CD4-positive, alpha-beta T cell treated with Interleukin-4 for 4 hours (primary cell): ENCODE data around the gene DPYD.

Experiments used
- DNase-seq: peaks from one replicate; pipeline ENCODE4 v3.0.0-alpha.2; 2020

Gene DPYD

GRCh38 chr1:97073936-97074335, 846.9 kb downstream of the DPYD start:
- no peak for DNase-seq

GRCh38 chr1:97073169-97073568, 847.7 kb downstream of the DPYD start:
- DNase-seq = no peak

- DNase-seq = no peak
These were observed 849.7 kb downstream of the DPYD start for GRCh38 chr1:97071173-97071572.

GRCh38 chr1:97070376-97070775, 850.5 kb downstream of the DPYD start:
- DNase-seq = no peak

GRCh38 chr1:97069312-97069711, 851.5 kb downstream of the DPYD start:
- DNase-seq = no peak

- no peak for DNase-seq
These were observed 854.0 kb downstream of the DPYD start for GRCh38 chr1:97066860-97067259.

GRCh38 chr1:97063532-97063931, 857.3 kb downstream of the DPYD start:
- no peak for DNase-seq

GRCh38 chr1:97061604-97062003, 859.2 kb downstream of the DPYD start:
- DNase-seq = no peak

- no peak for DNase-seq
These were observed 864.4 kb downstream of the DPYD start for GRCh38 chr1:97056386-97056785.

- DNase-seq = no peak
These were observed 867.6 kb downstream of the DPYD start for GRCh38 chr1:97053268-97053667.

GRCh38 chr1:97051823-97052222, 869.0 kb downstream of the DPYD start:
- DNase-seq = no peak

- DNase-seq = no peak
These were observed 870.3 kb downstream of the DPYD start for GRCh38 chr1:97050506-97050905.

- no peak for DNase-seq
These were observed 873.4 kb downstream of the DPYD start for GRCh38 chr1:97047421-97047793.

GRCh38 chr1:97046765-97047420, 873.9 kb downstream of the DPYD start:
- DNase-seq = no peak

- no peak for DNase-seq
These were observed 876.6 kb downstream of the DPYD start for GRCh38 chr1:97044159-97044760.

GRCh38 chr1:97042551-97042950, 878.3 kb downstream of the DPYD start:
- no peak for DNase-seq

GRCh38 chr1:97041026-97041425, 879.8 kb downstream of the DPYD start:
- no peak for DNase-seq

GRCh38 chr1:97038410-97038809, 882.4 kb downstream of the DPYD start:
- DNase-seq = no peak

- no peak for DNase-seq
These were observed 886.2 kb downstream of the DPYD start for GRCh38 chr1:97034651-97035050.

- no peak for DNase-seq
These were observed 886.9 kb downstream of the DPYD start for GRCh38 chr1:97033949-97034348.
